OCI-LY1 (cell line): ENCODE data around the gene EXD3.

Source experiments
- H2AFZ ChIP-seq: fragments of 200-600 bp; sonication (generic), shearing (Covaris generic); 2 replicates; pipeline ENCODE4 v1.6.0; 2014; ENCODE audit warnings: antibody characterized with exemption, mild to moderate bottlenecking, low read length
- H3F3A ChIP-seq: fragments of 200-600 bp; sonication (generic), shearing (Covaris generic); 2 replicates; pipeline ENCODE4 v1.6.0; 2014; ENCODE audit warnings: mild to moderate bottlenecking, antibody characterized with exemption, low read length, moderate library complexity; ENCODE audit not compliant: insufficient read depth
- H3K27ac ChIP-seq: fragments of 200-600 bp; sonication (generic); 2 replicates; pipeline ENCODE4 v1.5.1; 2014; ENCODE audit warnings: low read length, mixed run types, mild to moderate bottlenecking, low read depth; ENCODE audit not compliant: poor library complexity, severe bottlenecking
- H3K27me3 ChIP-seq: fragments of 200-600 bp; sonication (generic); 2 replicates; pipeline ENCODE4 v1.6.0; 2014; ENCODE audit warnings: antibody characterized with exemption, mild to moderate bottlenecking, low read length, moderate library complexity; ENCODE audit not compliant: insufficient read depth
- H3K36me3 ChIP-seq: fragments of 200-600 bp; sonication (generic); 2 replicates; pipeline ENCODE4 v1.6.1; 2014; ENCODE audit warnings: mild to moderate bottlenecking, antibody characterized with exemption, low read length, moderate library complexity, mixed read lengths; ENCODE audit not compliant: insufficient read depth
- H3K4me1 ChIP-seq: fragments of 200-600 bp; sonication (generic); 2 replicates; pipeline ENCODE4 v1.5.1; 2014; ENCODE audit warnings: mild to moderate bottlenecking, low read length, moderate library complexity; ENCODE audit not compliant: insufficient read depth, severe bottlenecking
- H3K4me2 ChIP-seq: fragments of 200-600 bp; sonication (generic), shearing (Covaris generic); 2 replicates; pipeline ENCODE4 v1.6.1; 2014; ENCODE audit warnings: low read length
- H3K4me3 ChIP-seq: fragments of 200-600 bp; sonication (generic); 2 replicates; pipeline ENCODE4 v1.5.1; 2014; ENCODE audit warnings: low read length, low read depth, mild to moderate bottlenecking, mixed read lengths; ENCODE audit not compliant: poor library complexity, severe bottlenecking
- H3K79me2 ChIP-seq: fragments of 200-600 bp; shearing (Covaris generic); 2 replicates; pipeline ENCODE4 v1.6.1; 2016; ENCODE audit warnings: mixed run types, low read length, mixed read lengths; ENCODE audit not compliant: insufficient read depth
- H3K9ac ChIP-seq: fragments of 200-600 bp; sonication (generic), shearing (Covaris generic); 2 replicates; pipeline ENCODE4 v1.6.1; 2014; ENCODE audit warnings: mild to moderate bottlenecking, low read length, mixed read lengths
- H3K9me2 ChIP-seq: fragments of 200-600 bp; sonication (generic), shearing (Covaris generic); 2 replicates; pipeline ENCODE4 v1.6.1; 2014; ENCODE audit warnings: low read depth, mild to moderate bottlenecking, low read length, mixed read lengths
- H3K9me3 ChIP-seq: fragments of 200-600 bp; shearing (Covaris generic); 2 replicates; pipeline ENCODE4 v1.6.1; 2014; ENCODE audit warnings: low read length, mixed read lengths
- H4K20me1 ChIP-seq: fragments of 200-600 bp; sonication (generic), shearing (Covaris generic); 2 replicates; pipeline ENCODE4 v1.6.0; 2016; ENCODE audit warnings: mild to moderate bottlenecking, low read length; ENCODE audit not compliant: insufficient read depth
- EZH2 ChIP-seq: fragments of 200-600 bp; sonication (generic), shearing (Covaris generic); IDR thresholded peaks from 2 replicates; pipeline ENCODE4 v1.8.0; 2017; ENCODE audit warnings: borderline replicate concordance, mixed run types, mild to moderate bottlenecking, antibody characterized with exemption, low read length, moderate library complexity, mixed read lengths
- TF ChIP-seq, protein P1 (sequence below): fragments of 200-600 bp; sonication (generic), shearing (Covaris generic); IDR thresholded peaks from 2 replicates; pipeline ENCODE4 v1.5.1; 2017; ENCODE audit warnings: mild to moderate bottlenecking, antibody characterized with exemption, low read length, moderate library complexity, mixed read lengths

The EXD3 gene

DNA sequence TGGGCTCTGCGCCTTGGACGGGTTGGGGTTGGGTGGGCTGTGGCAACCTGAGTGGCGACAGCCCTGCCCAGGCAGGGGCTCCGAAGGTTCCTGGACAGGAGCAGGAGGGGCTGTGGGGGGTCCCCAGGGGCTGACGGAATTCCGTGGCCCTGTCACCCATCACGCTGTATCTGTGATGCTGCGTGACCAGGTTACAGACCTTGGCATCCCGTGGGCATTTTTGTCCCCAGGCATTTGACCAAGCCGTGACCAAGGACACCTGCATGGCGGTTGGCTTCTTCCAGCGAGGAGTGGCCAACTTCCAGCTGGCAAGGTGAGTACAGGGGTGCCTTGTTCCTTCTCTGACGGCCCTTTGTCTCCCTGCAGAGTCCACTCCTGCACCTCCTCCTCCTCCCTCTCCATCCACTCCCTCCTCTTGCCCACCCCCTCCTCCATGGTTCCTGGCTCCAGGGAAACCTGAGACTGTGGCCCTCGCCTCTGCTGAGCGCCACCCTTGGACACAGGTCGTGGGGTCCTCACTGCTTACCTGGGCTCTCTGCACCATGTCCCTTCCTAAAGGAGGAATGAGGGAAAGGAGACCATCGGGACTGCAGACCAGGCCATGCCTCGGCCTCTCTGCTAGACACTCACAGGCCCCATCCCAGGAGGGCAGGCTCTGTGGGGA lies 3.2 kb upstream of the EXD3 start:
- H4K20me1 ChIP-seq: no peaks in the 10 kb centered on the region
- no peaks in the 10 kb centered on the region for H3K9me3 ChIP-seq
- H3K27ac ChIP-seq: no peak overlapping the region
- no peaks in the 10 kb centered on the region for H3K79me2 ChIP-seq
- no peak for TF ChIP-seq EZH2
- TF ChIP-seq, protein P1, sequence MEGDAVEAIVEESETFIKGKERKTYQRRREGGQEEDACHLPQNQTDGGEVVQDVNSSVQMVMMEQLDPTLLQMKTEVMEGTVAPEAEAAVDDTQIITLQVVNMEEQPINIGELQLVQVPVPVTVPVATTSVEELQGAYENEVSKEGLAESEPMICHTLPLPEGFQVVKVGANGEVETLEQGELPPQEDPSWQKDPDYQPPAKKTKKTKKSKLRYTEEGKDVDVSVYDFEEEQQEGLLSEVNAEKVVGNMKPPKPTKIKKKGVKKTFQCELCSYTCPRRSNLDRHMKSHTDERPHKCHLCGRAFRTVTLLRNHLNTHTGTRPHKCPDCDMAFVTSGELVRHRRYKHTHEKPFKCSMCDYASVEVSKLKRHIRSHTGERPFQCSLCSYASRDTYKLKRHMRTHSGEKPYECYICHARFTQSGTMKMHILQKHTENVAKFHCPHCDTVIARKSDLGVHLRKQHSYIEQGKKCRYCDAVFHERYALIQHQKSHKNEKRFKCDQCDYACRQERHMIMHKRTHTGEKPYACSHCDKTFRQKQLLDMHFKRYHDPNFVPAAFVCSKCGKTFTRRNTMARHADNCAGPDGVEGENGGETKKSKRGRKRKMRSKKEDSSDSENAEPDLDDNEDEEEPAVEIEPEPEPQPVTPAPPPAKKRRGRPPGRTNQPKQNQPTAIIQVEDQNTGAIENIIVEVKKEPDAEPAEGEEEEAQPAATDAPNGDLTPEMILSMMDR: no peak
- H3K9ac ChIP-seq: no peak overlapping the region
- no peak overlapping the region for H3K4me2 ChIP-seq
- H3K4me1 ChIP-seq: peaks cover 37% of the 10 kb centered on the region
- no peaks in the 10 kb centered on the region for H3K9me2 ChIP-seq
- H3K27me3 ChIP-seq: peaks cover 18% of the 10 kb centered on the region; the same call in 1 of the 2 replicates
- no peak overlapping the region for H2AFZ ChIP-seq
- H3K4me3 ChIP-seq: no peak overlapping the region
- H3K36me3 ChIP-seq: no peaks in the 10 kb centered on the region
- no peaks in the 10 kb centered on the region for H3F3A ChIP-seq

DNA sequence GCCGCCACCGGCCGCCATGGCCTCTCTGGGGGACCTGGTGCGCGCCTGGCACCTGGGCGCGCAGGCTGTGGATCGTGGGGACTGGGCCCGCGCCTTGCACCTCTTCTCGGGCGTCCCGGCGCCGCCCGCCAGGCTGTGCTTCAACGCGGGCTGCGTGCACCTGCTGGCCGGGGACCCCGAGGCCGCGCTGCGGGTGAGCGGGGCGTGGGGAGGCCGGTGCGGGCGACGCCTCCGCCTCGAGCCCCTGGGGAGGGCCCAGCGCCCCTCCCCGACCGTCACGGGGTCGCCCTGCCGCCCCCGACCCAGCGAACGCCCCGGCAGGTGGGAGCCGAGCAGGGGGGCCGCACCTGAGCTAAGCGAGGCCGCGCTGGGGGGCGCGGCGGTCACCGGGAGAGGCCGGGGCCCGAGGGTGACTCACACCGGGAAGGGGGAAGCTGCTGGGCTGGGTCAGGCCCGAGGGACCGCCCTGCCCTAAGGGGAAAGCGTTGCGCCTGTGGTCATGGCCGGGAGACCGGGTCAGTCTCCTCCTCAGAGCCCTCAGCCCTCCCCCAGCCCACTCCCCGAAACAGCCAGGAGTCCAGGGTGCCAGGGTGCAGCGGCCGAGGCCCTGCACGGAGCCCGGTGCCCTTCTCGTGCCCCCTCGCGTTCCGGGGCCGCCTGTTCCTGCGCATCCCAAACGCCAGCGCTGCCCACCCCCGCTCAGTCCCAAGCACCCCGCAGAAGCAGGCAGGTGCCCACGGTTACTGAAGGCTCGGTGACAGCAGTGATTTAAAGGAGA lies 741 bp upstream of the EXD3 start:
- TF ChIP-seq, protein P1: no peak
- TF ChIP-seq EZH2: no peak
- H3K4me2 ChIP-seq: peak overlapping the region; percentile 59
- no peak overlapping the region for H3K27ac ChIP-seq
- H3K27me3 ChIP-seq: peaks cover 5% of the 10 kb centered on the region; the same call in 1 of the 2 replicates
- no peak overlapping the region for H2AFZ ChIP-seq
- no peaks in the 10 kb centered on the region for H3K9me2 ChIP-seq
- no peaks in the 10 kb centered on the region for H3F3A ChIP-seq
- peak overlapping the region; percentile 26; the same call in 1 of the 2 replicates for H3K9ac ChIP-seq
- H3K4me1 ChIP-seq: peaks cover 20% of the 10 kb centered on the region
- H3K9me3 ChIP-seq: no peaks in the 10 kb centered on the region
- H3K4me3 ChIP-seq: peak overlapping the region; percentile 49
- no peaks in the 10 kb centered on the region for H3K36me3 ChIP-seq
- H4K20me1 ChIP-seq: no peaks in the 10 kb centered on the region
- no peaks in the 10 kb centered on the region for H3K79me2 ChIP-seq

DNA sequence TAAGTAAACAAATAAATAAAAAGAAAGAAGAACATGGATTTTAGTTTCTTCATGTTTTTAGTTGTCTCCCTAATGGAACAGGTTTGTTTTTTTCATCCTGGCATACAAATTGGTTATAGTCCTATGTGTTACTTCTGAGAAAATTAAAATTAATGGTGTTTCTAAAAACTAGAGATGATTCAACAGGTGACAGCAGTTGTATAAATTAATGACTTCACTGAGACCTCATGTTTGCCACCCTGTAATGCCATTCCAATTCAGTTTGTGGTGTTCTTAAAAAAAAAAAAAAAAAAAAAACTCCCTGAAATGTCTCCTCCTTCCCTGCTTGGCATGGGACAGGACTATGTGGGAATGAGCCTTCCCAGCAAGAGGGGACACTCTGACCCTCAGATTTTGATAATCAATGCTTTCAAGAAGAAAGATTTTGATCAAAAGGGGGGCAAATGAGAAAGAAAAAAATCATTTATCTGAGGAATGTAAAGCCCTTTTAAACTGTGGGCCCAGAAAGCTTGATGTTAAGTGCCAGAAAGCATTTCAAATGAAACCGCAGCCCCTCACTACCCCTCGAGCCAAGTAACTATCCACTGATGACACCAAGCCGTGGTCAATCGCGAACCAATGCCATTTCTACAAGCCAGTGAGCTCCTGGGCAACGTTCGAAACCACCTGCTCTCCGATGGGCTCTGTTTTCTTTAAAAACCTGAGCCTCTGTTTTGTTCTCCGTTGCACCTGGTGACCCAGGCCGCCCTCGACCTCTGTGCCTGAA lies 941 bp downstream of the EXD3 start:
- H3K4me3 ChIP-seq: peak overlapping the region; percentile 87
- peak overlapping the region; percentile 15; the same call in 1 of the 2 replicates for H2AFZ ChIP-seq
- H3K36me3 ChIP-seq: no peaks in the 10 kb centered on the region
- no peaks in the 10 kb centered on the region for H3K9me3 ChIP-seq
- no peaks in the 10 kb centered on the region for H3K9me2 ChIP-seq
- H3K27me3 ChIP-seq: peaks cover 5% of the 10 kb centered on the region; the same call in 1 of the 2 replicates
- H3K27ac ChIP-seq: no peak overlapping the region
- H4K20me1 ChIP-seq: no peaks in the 10 kb centered on the region
- H3K9ac ChIP-seq: peak overlapping the region; percentile 78
- H3K4me1 ChIP-seq: peaks cover 30% of the 10 kb centered on the region
- TF ChIP-seq, protein P1: no peak
- no peak for TF ChIP-seq EZH2
- H3F3A ChIP-seq: no peaks in the 10 kb centered on the region
- no peaks in the 10 kb centered on the region for H3K79me2 ChIP-seq
- peak overlapping the region; percentile 93 for H3K4me2 ChIP-seq
